ENCODE data around the gene KCNJ4.
"Not testable (repeated sequence)": the region's sequence is repeated elsewhere in the genome, so short reads cannot be mapped to it uniquely, and the experiment has no call there.

The KCNJ4 gene

DNA sequence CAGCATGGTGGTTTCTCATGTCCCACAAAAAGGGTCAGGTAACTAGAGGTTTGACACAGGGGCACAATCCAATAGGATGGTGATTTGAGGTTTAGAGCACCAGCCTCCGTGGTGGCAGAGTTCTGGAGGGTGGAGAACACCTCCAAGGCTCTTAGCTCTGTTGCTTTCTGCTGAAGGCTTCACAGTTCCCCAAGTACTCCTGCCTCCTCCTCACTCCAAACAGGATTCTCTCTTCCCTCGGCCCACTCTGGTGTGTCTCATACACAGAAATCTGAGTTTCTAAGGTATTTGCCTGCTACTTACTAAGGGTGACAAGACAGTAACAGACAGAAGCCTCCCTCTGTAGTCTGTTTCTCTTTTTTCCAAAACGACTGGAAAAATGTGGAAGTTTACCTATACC is 73.6 kb downstream of the KCNJ4 start:
- DNase-seq (ENCODE audit: low read depth) = not testable (repeated sequence)
